HepG2 (cell line): Measurements from ENCODE around the gene RAB3GAP1. TPM values are rescaled to one million over a fixed set of nuclear protein-coding genes. Genes with fewer than 3 reads are reported as not detected.

ENCODE experiments used
- EEA1 ChIP-seq: sonication (generic); formaldehyde crosslinking; IDR thresholded peaks from 2 replicates; pipeline ENCODE4 v1.5.1; 2020; ENCODE audit warnings: mild to moderate bottlenecking, missing genetic modification reagents, borderline replicate concordance
- HOXA3 ChIP-seq: sonication (generic); formaldehyde crosslinking; IDR thresholded peaks from 2 replicates; pipeline ENCODE4 v1.5.0; 2020; ENCODE audit warnings: missing genetic modification reagents
- STAG1 ChIP-seq: sonication (generic); formaldehyde crosslinking; IDR thresholded peaks from 2 replicates; pipeline ENCODE4 v1.4.0; 2020; ENCODE audit warnings: missing genetic modification reagents
- ZNF282 ChIP-seq: fragments of 450-650 bp; IDR thresholded peaks from 2 replicates; pipeline ENCODE4 v1.6.1; 2018; ENCODE audit not compliant: partially characterized antibody
- ZNF850 ChIP-seq: sonication (generic); formaldehyde crosslinking; conservative IDR thresholded peaks from 2 replicates; pipeline ENCODE4 v1.9.0; 2021; ENCODE audit warnings: mild to moderate bottlenecking, missing genetic modification reagents
- polyA plus RNA-seq, 8 experiments: library from polyadenylated mRNA; depleted of rRNA in 3 of 8; stranded (reverse) in 7 of 8; unstranded in 1 of 8; fragments of >200 nt; fragmentation: Illumina TruSeq in 4 of 8; extraction: Trizol in 4 of 8; gene quantifications; 2 replicates each; pipeline versions ENCODE4 v1.2.1 to v1.2.3, GENCODE V29; 2011 to 2016; ENCODE audit warnings: low read depth in 4 of 8, missing spikeins in 1 of 8, mixed read lengths in 1 of 8; ENCODE audit not compliant: insufficient read depth in 1 of 8
- total RNA-seq, 5 experiments: library from RNA; depleted of rRNA; stranded (reverse); fragments of >200 nt; fragmentation: Illumina TruSeq; extraction: Trizol; gene quantifications; 2 replicates each; pipeline ENCODE4 v1.2.3, GENCODE V29; 2016; ENCODE audit warnings: low read depth in 1 of 5
- TF ChIP-seq, protein P1 (sequence below): sonication (generic); formaldehyde crosslinking; IDR thresholded peaks from 2 replicates; pipeline ENCODE4 v1.4.0; 2020; ENCODE audit warnings: missing genetic modification reagents, borderline replicate concordance
- TF ChIP-seq, protein P2 (sequence below): sonication (generic); formaldehyde crosslinking; IDR thresholded peaks from 2 replicates; pipeline ENCODE4 v1.4.0; 2020; ENCODE audit warnings: missing genetic modification reagents

Gene RAB3GAP1
- total and polyA plus RNA-seq, 2 of the 13 experiments (the other 11 are each of a cell fraction or from before 2014, with no cell fraction given) = 15.2 to 48.8 TPM

GRCh38 chr2:135004005-135004746, 47.9 kb upstream of the RAB3GAP1 start (continued):
- TF ChIP-seq, protein P1, sequence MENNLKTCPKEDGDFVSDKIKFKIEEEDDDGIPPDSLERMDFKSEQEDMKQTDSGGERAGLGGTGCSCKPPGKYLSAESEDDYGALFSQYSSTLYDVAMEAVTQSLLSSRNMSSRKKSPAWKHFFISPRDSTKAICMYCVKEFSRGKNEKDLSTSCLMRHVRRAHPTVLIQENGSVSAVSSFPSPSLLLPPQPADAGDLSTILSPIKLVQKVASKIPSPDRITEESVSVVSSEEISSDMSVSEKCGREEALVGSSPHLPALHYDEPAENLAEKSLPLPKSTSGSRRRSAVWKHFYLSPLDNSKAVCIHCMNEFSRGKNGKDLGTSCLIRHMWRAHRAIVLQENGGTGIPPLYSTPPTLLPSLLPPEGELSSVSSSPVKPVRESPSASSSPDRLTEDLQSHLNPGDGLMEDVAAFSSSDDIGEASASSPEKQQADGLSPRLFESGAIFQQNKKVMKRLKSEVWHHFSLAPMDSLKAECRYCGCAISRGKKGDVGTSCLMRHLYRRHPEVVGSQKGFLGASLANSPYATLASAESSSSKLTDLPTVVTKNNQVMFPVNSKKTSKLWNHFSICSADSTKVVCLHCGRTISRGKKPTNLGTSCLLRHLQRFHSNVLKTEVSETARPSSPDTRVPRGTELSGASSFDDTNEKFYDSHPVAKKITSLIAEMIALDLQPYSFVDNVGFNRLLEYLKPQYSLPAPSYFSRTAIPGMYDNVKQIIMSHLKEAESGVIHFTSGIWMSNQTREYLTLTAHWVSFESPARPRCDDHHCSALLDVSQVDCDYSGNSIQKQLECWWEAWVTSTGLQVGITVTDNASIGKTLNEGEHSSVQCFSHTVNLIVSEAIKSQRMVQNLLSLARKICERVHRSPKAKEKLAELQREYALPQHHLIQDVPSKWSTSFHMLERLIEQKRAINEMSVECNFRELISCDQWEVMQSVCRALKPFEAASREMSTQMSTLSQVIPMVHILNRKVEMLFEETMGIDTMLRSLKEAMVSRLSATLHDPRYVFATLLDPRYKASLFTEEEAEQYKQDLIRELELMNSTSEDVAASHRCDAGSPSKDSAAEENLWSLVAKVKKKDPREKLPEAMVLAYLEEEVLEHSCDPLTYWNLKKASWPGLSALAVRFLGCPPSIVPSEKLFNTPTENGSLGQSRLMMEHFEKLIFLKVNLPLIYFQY = no peak
- TF ChIP-seq HOXA3 (CRISPR knock-in tag) (no peak), STAG1 (CRISPR knock-in tag) (peak; percentile 100), EEA1 (CRISPR knock-in tag) (no peak), ZNF850 (CRISPR knock-in tag) (no peak), ZNF282 (no peak)
- TF ChIP-seq, protein P2, sequence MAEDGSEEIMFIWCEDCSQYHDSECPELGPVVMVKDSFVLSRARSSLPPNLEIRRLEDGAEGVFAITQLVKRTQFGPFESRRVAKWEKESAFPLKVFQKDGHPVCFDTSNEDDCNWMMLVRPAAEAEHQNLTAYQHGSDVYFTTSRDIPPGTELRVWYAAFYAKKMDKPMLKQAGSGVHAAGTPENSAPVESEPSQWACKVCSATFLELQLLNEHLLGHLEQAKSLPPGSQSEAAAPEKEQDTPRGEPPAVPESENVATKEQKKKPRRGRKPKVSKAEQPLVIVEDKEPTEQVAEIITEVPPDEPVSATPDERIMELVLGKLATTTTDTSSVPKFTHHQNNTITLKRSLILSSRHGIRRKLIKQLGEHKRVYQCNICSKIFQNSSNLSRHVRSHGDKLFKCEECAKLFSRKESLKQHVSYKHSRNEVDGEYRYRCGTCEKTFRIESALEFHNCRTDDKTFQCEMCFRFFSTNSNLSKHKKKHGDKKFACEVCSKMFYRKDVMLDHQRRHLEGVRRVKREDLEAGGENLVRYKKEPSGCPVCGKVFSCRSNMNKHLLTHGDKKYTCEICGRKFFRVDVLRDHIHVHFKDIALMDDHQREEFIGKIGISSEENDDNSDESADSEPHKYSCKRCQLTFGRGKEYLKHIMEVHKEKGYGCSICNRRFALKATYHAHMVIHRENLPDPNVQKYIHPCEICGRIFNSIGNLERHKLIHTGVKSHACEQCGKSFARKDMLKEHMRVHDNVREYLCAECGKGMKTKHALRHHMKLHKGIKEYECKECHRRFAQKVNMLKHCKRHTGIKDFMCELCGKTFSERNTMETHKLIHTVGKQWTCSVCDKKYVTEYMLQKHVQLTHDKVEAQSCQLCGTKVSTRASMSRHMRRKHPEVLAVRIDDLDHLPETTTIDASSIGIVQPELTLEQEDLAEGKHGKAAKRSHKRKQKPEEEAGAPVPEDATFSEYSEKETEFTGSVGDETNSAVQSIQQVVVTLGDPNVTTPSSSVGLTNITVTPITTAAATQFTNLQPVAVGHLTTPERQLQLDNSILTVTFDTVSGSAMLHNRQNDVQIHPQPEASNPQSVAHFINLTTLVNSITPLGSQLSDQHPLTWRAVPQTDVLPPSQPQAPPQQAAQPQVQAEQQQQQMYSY = no peak
